Bronchus fibroblast of lung (primary cell): ENCODE measurements around the gene NMD3. TPM values are rescaled to one million over a fixed set of nuclear protein-coding genes. Genes with fewer than 3 reads are reported as not detected.

Source experiments
- total RNA-seq: library from RNA; depleted of rRNA; stranded (reverse); fragments of >200 nt; gene quantifications from 2 replicates; pipeline ENCODE4 v1.2.3, GENCODE V29; 2015

The NMD3 gene
- 34.8 and 35.8 TPM in 2 replicates for total RNA-seq

GRCh38 chr3:161220850-161221753, at the start of gene NMD3:
NMD3 (plus strand) TSS chr3:161221311; CDS start chr3:161222014, 703 bp downstream.

Other genes with a start within 250 kb of the NMD3 start
- 23.2 and 27.1 TPM in 2 replicates for gene B3GALNT1, start 116.0 kb upstream of the NMD3 start, total RNA-seq
- under 0.01 TPM in 1 of 2 replicates, not detected in the other for gene SPTSSB, start 150.2 kb downstream of the NMD3 start, total RNA-seq